B cell (primary cell): ENCODE measurements around the gene RIC1. TPM values are rescaled to one million over a fixed set of nuclear protein-coding genes. Genes with fewer than 3 reads are reported as not detected.

Experiments used
- ATAC-seq: fragments of 200-7000 bp; cut with Tn5 transposase; one replicate; pipeline ENCODE4 v1.10.0; 2021; ENCODE audit warnings: low read depth, mild to moderate bottlenecking, moderate number of reproducible peaks, moderate library complexity
- CTCF ChIA-PET: fragments of 350-600 bp; sonication (Branson Sonifier 250); formaldehyde crosslinking; loops from one replicate; lab custom pipeline; 2021; ENCODE audit warnings: antibody characterized with exemption, inconsistent platforms; lab: Charles Lee
- POLR2A ChIA-PET: fragments of 350-600 bp; sonication (Branson Sonifier 250); formaldehyde crosslinking; loops from one replicate; lab custom pipeline; 2021; ENCODE audit warnings: antibody characterized with exemption; lab: Charles Lee
- DNase-seq: peaks from one replicate; pipeline ENCODE4 v3.0.0; 2013
- H2AFZ ChIP-seq: 2 replicates; pipeline ENCODE4 v1.6.1; 2012; ENCODE audit warnings: mild to moderate bottlenecking, low read depth, low read length; ENCODE audit not compliant: insufficient read depth, poor library complexity, severe bottlenecking
- H3K27ac ChIP-seq, 2 donors: 1 replicate in 1 of 2; 2 replicates in 1 of 2; pipeline ENCODE4 v1.5.1; 2012 to 2013; ENCODE audit warnings: low read length in 2 of 2, mild to moderate bottlenecking in 2 of 2, moderate library complexity in 1 of 2
- H3K27me3 ChIP-seq, 4 experiments: fragments of 200-600 bp in 1 of 4; sonication (generic) in 1 of 4; replicated peaks in 1 of 4; 1 replicate in 2 of 4; 2 replicates in 2 of 4; pipeline versions ENCODE4 v1.6.1 to v1.7.0; 2013 to 2016; ENCODE audit warnings: low read length in 3 of 4, mild to moderate bottlenecking in 2 of 4, mixed read lengths in 1 of 4, moderate library complexity in 1 of 4; ENCODE audit not compliant: insufficient read depth in 4 of 4, control insufficient read depth in 3 of 4; ENCODE audit errors: control extremely low read depth in 1 of 4
- H3K36me3 ChIP-seq, 2 experiments: replicated peaks in 1 of 2; 1 replicate in 1 of 2; 2 replicates in 1 of 2; pipeline versions ENCODE4 v1.6.1 to v1.7.1; 2013; ENCODE audit warnings: low read length in 1 of 2; ENCODE audit not compliant: insufficient read depth in 2 of 2, control insufficient read depth in 1 of 2; ENCODE audit errors: control extremely low read depth in 1 of 2, extremely low read depth in 1 of 2
- H3K4me1 ChIP-seq, 2 donors: fragments of 200-600 bp in 1 of 2; sonication (generic) in 1 of 2; 1 replicate in 1 of 2; 2 replicates in 1 of 2; pipeline versions ENCODE4 v1.5.1 to v1.6.1; 2013 to 2017; ENCODE audit warnings: low read length in 2 of 2; ENCODE audit not compliant: control insufficient read depth in 2 of 2, insufficient read depth in 2 of 2
- H3K4me2 ChIP-seq: replicated peaks from 2 replicates; pipeline ENCODE3; 2012; ENCODE audit warnings: mild to moderate bottlenecking, low read depth, low read length; ENCODE audit not compliant: poor library complexity, severe bottlenecking
- H3K4me3 ChIP-seq, 5 experiments: fragments of 200-600 bp in 1 of 5; sonication (generic) in 1 of 5; 1 replicate in 3 of 5; 2 replicates in 2 of 5; pipeline versions ENCODE4 v1.5.1 to v1.7.0; 2011 to 2016; ENCODE audit warnings: low read length in 4 of 5, mild to moderate bottlenecking in 4 of 5, low read depth in 2 of 5, control low read depth in 1 of 5, moderate library complexity in 1 of 5; ENCODE audit not compliant: insufficient read depth in 1 of 5; ENCODE audit errors: control extremely low read depth in 1 of 5, extremely low read depth in 1 of 5
- H3K79me2 ChIP-seq: fragments of 200-600 bp; sonication (generic); one replicate; pipeline ENCODE4 v1.6.0; 2016; ENCODE audit warnings: low read length; ENCODE audit not compliant: control insufficient read depth, insufficient read depth
- H3K9ac ChIP-seq: fragments of 200-600 bp; sonication (generic); 2 replicates; pipeline ENCODE4 v1.6.1; 2017; ENCODE audit warnings: mild to moderate bottlenecking, low read length, moderate library complexity
- H3K9me3 ChIP-seq, 3 donors: one replicate each; pipeline versions ENCODE4 v1.6.1 to v1.7.1; 2013; ENCODE audit warnings: low read length in 2 of 3; ENCODE audit not compliant: control insufficient read depth in 2 of 3, insufficient read depth in 1 of 3; ENCODE audit errors: control extremely low read depth in 1 of 3
- H4K20me1 ChIP-seq: 2 replicates; pipeline ENCODE4 v1.6.0; 2012; ENCODE audit warnings: mild to moderate bottlenecking, low read length; ENCODE audit not compliant: insufficient read depth, control insufficient read depth, poor library complexity, severe bottlenecking
- H3K27ac Mint-ChIP-seq: one replicate; pipeline ENCODE4 v1.8.0; 2021; ENCODE audit warnings: mixed read lengths
- H3K27me3 Mint-ChIP-seq: one replicate; pipeline ENCODE4 v1.8.0; 2021; ENCODE audit warnings: mixed read lengths
- H3K4me1 Mint-ChIP-seq: one replicate; pipeline ENCODE4 v1.8.0; 2021; ENCODE audit warnings: mixed read lengths
- H3K4me3 Mint-ChIP-seq: one replicate; pipeline ENCODE4 v1.8.0; 2021; ENCODE audit warnings: mixed read lengths
- H3K9me3 Mint-ChIP-seq: one replicate; pipeline ENCODE4 v1.8.0; 2022; ENCODE audit warnings: mixed read lengths; ENCODE audit not compliant: insufficient read depth
- EZH2 ChIP-seq: IDR thresholded peaks from 2 replicates; pipeline ENCODE4 v1.6.1; 2012; ENCODE audit warnings: borderline replicate concordance, low read depth, mild to moderate bottlenecking, moderate library complexity, low read length; ENCODE audit not compliant: insufficient read depth, poor library complexity, severe bottlenecking
- WGBS: methylation state at CpG from one replicate; pipeline ENCODE4 v1.1.5; 2013; ENCODE audit warnings: missing lambda C conversion rate; ENCODE audit not compliant: insufficient coverage; 5-methylcytosine and 5-hydroxymethylcytosine counted together
- intact Hi-C: fragments of 100-400 bp; cut with micrococcal nuclease; formaldehyde crosslinking; loops from one replicate; pipeline ENCODE4 v1.10.0; 2022
- polyA plus RNA-seq: library from polyadenylated mRNA; depleted of rRNA; stranded (reverse); fragments of >200 nt; gene quantifications from 2 replicates; pipeline ENCODE4 v1.2.3, GENCODE V29; 2012
- total RNA-seq, 2 donors: library from RNA; stranded (reverse); fragments of 120-200 nt in 1 of 2; gene quantifications; 1 replicate in 1 of 2; 2 replicates in 1 of 2; pipeline versions ENCODE4 v1.2.3 to v1.2.4, GENCODE V29; 2013 to 2022
- TF ChIP-seq, protein P1 (sequence below): fragments of 200-600 bp; IDR thresholded peaks from one replicate; pipeline ENCODE4 v1.8.0; 2022; ENCODE audit warnings: antibody characterized with exemption, mild to moderate bottlenecking

RIC1 gene
- total and polyA plus RNA-seq, 2 donors (not counting 1 experiment from before 2014, with no cell fraction given): 20.7 to 58.8 TPM

DNA sequence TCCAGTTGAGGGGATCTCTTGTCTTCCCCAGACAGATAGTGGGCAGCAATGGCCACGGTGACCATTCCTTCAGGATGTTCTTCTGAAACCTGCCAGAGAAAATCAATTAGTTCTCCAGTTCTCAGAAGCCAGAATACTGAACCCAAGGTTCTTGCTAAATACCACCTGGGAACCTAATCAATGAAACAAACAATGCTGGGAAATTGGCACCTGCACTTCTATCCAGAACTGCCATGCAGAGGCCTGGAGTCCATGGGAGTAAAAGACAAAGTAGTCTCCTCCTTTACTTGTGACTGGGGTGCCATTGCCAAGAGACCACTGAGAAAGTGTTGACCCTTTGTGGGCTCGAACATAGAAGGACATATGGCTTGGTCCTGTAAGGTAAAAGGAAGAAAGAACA lies 158.3 kb downstream of the RIC1 start:
- Histone ChIP-seq H3K4me3 (no peak overlapping the region), H4K20me1 (no peaks in the 10 kb centered on the region), H3K4me2 (no peak overlapping the region), H3K9ac (no peak overlapping the region), H3K79me2 (no peaks in the 10 kb centered on the region), H3K36me3 (peaks cover 2 to 11% of the 10 kb centered on the region in 2 experiments), H3K27me3 (no peaks in the 10 kb centered on the region), H3K9me3 (no peaks in the 10 kb centered on the region), H2AFZ (no peak overlapping the region), H3K27ac (no peak overlapping the region), H3K4me1 (peaks cover 0 to 4% of the 10 kb centered on the region in 2 donors)
- intact Hi-C loops: no loop called here
- peaks cover 12% of the 10 kb centered on the region for H3K4me1 Mint-ChIP-seq
- H3K27ac Mint-ChIP-seq: no peak overlapping the region
- H3K9me3 Mint-ChIP-seq: peaks cover 4% of the 10 kb centered on the region
- WGBS: 100% methylated on average over 1 of the region's 2 CpGs
- TF ChIP-seq, protein P1, sequence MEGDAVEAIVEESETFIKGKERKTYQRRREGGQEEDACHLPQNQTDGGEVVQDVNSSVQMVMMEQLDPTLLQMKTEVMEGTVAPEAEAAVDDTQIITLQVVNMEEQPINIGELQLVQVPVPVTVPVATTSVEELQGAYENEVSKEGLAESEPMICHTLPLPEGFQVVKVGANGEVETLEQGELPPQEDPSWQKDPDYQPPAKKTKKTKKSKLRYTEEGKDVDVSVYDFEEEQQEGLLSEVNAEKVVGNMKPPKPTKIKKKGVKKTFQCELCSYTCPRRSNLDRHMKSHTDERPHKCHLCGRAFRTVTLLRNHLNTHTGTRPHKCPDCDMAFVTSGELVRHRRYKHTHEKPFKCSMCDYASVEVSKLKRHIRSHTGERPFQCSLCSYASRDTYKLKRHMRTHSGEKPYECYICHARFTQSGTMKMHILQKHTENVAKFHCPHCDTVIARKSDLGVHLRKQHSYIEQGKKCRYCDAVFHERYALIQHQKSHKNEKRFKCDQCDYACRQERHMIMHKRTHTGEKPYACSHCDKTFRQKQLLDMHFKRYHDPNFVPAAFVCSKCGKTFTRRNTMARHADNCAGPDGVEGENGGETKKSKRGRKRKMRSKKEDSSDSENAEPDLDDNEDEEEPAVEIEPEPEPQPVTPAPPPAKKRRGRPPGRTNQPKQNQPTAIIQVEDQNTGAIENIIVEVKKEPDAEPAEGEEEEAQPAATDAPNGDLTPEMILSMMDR: no peak
- no peak for TF ChIP-seq EZH2
- no peak for DNase-seq
- H3K27me3 Mint-ChIP-seq: no peaks in the 10 kb centered on the region
- H3K4me3 Mint-ChIP-seq: no peak overlapping the region
- POLR2A ChIA-PET: no interaction called here
- ATAC-seq: no peak
- CTCF ChIA-PET: interaction anchor here (1.0 kb wide), 1 partner anchor 187 kb away, joined by 3 read pairs; no protein-coding TSS in a partner anchor

DNA sequence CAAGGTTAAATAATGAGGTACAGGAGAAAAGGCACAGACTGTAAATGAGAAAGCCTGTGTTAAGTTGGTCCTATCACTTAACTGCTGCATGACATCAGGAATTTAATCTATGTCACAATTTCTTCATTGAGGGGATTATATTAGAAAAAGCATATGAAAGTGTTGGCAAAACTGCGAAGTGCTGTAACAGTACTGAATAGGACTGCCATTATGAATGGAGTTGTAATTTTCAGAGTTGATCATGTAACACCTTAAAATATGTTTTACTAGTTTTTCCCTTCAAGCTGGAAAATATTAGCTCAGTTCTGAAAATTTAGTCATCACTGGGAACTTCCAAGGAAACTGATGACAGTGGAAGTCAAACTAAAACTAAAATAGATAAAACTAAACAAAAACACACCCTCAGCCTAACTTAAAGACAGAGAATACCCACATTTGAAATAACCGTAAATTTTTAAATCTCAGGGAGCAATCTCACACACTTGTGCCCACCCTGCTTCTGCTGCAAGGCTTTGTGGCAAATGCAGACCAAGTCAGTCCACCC lies 158.9 kb downstream of the RIC1 start:
- no peak overlapping the region for H3K4me3 ChIP-seq
- Mint-ChIP-seq H3K4me3 (no peak overlapping the region), H3K4me1 (peaks cover 12% of the 10 kb centered on the region), H3K9me3 (peaks cover 2% of the 10 kb centered on the region), H3K27me3 (no peaks in the 10 kb centered on the region), H3K27ac (no peak overlapping the region)
- 83% methylated on average over 1 of the region's 2 CpGs for WGBS
- no peak overlapping the region for H3K9ac ChIP-seq
- peaks cover 2 to 11% of the 10 kb centered on the region in 2 experiments for H3K36me3 ChIP-seq
- H3K4me2 ChIP-seq: no peak overlapping the region
- H3K4me1 ChIP-seq: peaks cover 0 to 4% of the 10 kb centered on the region in 2 donors
- DNase-seq (no peak), ATAC-seq (no peak)
- TF ChIP-seq, protein P1: no peak
- no peak for TF ChIP-seq EZH2
- POLR2A ChIA-PET: no interaction called here
- H2AFZ ChIP-seq: no peak overlapping the region
- no peak overlapping the region for H3K27ac ChIP-seq
- CTCF ChIA-PET: interaction anchor here (1.0 kb wide), 1 partner anchor 187 kb away, joined by 3 read pairs; no protein-coding TSS in a partner anchor
- H3K9me3 ChIP-seq: no peaks in the 10 kb centered on the region
- H3K27me3 ChIP-seq: no peaks in the 10 kb centered on the region
- H4K20me1 ChIP-seq: no peaks in the 10 kb centered on the region
- H3K79me2 ChIP-seq: no peaks in the 10 kb centered on the region
- intact Hi-C loops: no loop called here
